K562 (cell line): ENCODE data around the gene USP10. TPM values are rescaled to one million over a fixed set of nuclear protein-coding genes. Genes with fewer than 3 reads are reported as not detected.

Experiments used
- ARID4B ChIP-seq: sonication (generic); formaldehyde crosslinking; IDR thresholded peaks from 2 replicates; pipeline ENCODE4 v1.8.0; 2022; ENCODE audit warnings: mild to moderate bottlenecking, missing genetic modification reagents
- DNMT1 ChIP-seq: fragments of 450-650 bp; IDR thresholded peaks from 2 replicates; pipeline ENCODE4 v1.6.1; 2016; ENCODE audit warnings: antibody characterized with exemption, mild to moderate bottlenecking
- ERF ChIP-seq: fragments of 450-650 bp; formaldehyde crosslinking; IDR thresholded peaks from 2 replicates; pipeline ENCODE4 v1.4.0; 2020; ENCODE audit warnings: mild to moderate bottlenecking, mixed read lengths
- GTF2F1 ChIP-seq: IDR thresholded peaks from 2 replicates; pipeline ENCODE4 v1.6.1; 2011; ENCODE audit warnings: low read depth, low read length, improper control_type of control experiment
- KDM4B ChIP-seq, 2 experiments: fragments of 450-650 bp in 1 of 2; sonication (generic) in 1 of 2; IDR thresholded peaks; 2 replicates each; pipeline ENCODE4 v1.6.1; 2016 to 2017; ENCODE audit warnings: borderline replicate concordance in 2 of 2, antibody characterized with exemption in 1 of 2, low read depth in 1 of 2, mild to moderate bottlenecking in 1 of 2
- NBN ChIP-seq: fragments of 450-650 bp; IDR thresholded peaks from 2 replicates; pipeline ENCODE4 v1.6.1; 2016; ENCODE audit warnings: low read depth, mild to moderate bottlenecking
- NFE2L1 ChIP-seq: fragments of 450-650 bp; IDR thresholded peaks from 2 replicates; pipeline ENCODE4 v1.6.1; 2016; ENCODE audit warnings: missing genetic modification characterization, low read depth, mild to moderate bottlenecking, missing compliant biosample characterization, moderate library complexity, borderline replicate concordance
- POLR3G ChIP-seq: IDR thresholded peaks from 2 replicates; pipeline ENCODE4 v1.6.1; 2011; ENCODE audit not compliant: insufficient read length, insufficient replicate concordance; ENCODE audit errors: extremely low read depth
- RFX1 ChIP-seq: fragments of 450-650 bp; IDR thresholded peaks from 2 replicates; pipeline ENCODE4 v1.6.1; 2016; ENCODE audit warnings: mild to moderate bottlenecking, moderate library complexity
- YY1 ChIP-seq, 3 experiments: IDR thresholded peaks; 2 replicates each; pipeline ENCODE4 v1.6.1; 2011; ENCODE audit warnings: low read length in 2 of 3, mild to moderate bottlenecking in 2 of 3, moderate library complexity in 2 of 3, borderline replicate concordance in 1 of 3, control low read depth in 1 of 3, low read depth in 1 of 3; ENCODE audit not compliant: insufficient read depth in 3 of 3, insufficient replicate concordance in 2 of 3, control insufficient read depth in 1 of 3, insufficient read length in 1 of 3; ENCODE audit errors: extremely low read depth in 1 of 3
- ZNF133 ChIP-seq: fragments of 250-450 bp; sonication (Bioruptor Pico); IDR thresholded peaks from 2 replicates; pipeline ENCODE4 v1.4.0; 2020; ENCODE audit warnings: mild to moderate bottlenecking
- ZNF57 ChIP-seq: fragments of 450-650 bp; formaldehyde crosslinking; IDR thresholded peaks from 2 replicates; pipeline ENCODE4 v1.4.0; 2020; ENCODE audit warnings: mild to moderate bottlenecking, moderate library complexity
- ZNF785 ChIP-seq: fragments of 250-450 bp; sonication (Bioruptor Pico); IDR thresholded peaks from 2 replicates; pipeline ENCODE4 v1.4.0; 2020; ENCODE audit warnings: mild to moderate bottlenecking
- polyA plus RNA-seq, 8 experiments: library from polyadenylated mRNA; depleted of rRNA in 4 of 8; stranded (reverse) in 5 of 8; unstranded in 3 of 8; fragments of >200 nt; fragmentation: Nextera tagmentation in 2 of 8; fragmentation: Illumina TruSeq in 1 of 8; extraction: Ambion mirVana in 2 of 8; extraction: Trizol in 1 of 8; gene quantifications; 2 replicates each; pipeline versions ENCODE4 v1.2.1 to v1.2.3, GENCODE V29; 2011 to 2014; ENCODE audit warnings: inconsistent platforms in 1 of 8, missing spikeins in 1 of 8
- total RNA-seq, 7 experiments: library from RNA; depleted of rRNA in 6 of 7; stranded (reverse); fragments of >200 nt in 6 of 7; fragmentation: Illumina TruSeq in 2 of 7; extraction: Trizol in 2 of 7; gene quantifications; 2 replicates each; pipeline versions ENCODE4 v1.2.1 to v1.2.3, GENCODE V29; 2011 to 2021; ENCODE audit warnings: low replicate concordance in 1 of 7
- TF ChIP-seq, protein P1 (sequence below): fragments of 250-450 bp; sonication (Bioruptor Pico); IDR thresholded peaks from 2 replicates; pipeline ENCODE4 v1.4.0; 2020; ENCODE audit warnings: mild to moderate bottlenecking, moderate library complexity
- TF ChIP-seq, protein P2 (sequence below): sonication (generic); formaldehyde crosslinking; IDR thresholded peaks from 2 replicates; pipeline ENCODE4 v1.5.0; 2020; ENCODE audit warnings: missing genetic modification reagents
- TF ChIP-seq, protein P3 (sequence below): fragments of 250-450 bp; sonication (Bioruptor Pico); IDR thresholded peaks from 2 replicates; pipeline ENCODE4 v1.5.0; 2020; ENCODE audit warnings: mild to moderate bottlenecking, borderline replicate concordance

Gene USP10
- total and polyA plus RNA-seq, 9 of the 15 experiments (the other 6 are each of a cell fraction or from before 2014, with no cell fraction given) = 61.7 to 197 (median 116) TPM

GRCh38 chr16:84732674-84733352 is 33.0 kb downstream of the USP10 start (continued):
- TF ChIP-seq YY1 (IDR thresholded peaks at IDR 0.05; ENCODE audit: borderline replicate concordance in 1 of 3, control insufficient read depth in 1 of 3, extremely low read depth in 1 of 3, insufficient read depth in 3 of 3, insufficient read length in 1 of 3, insufficient replicate concordance in 2 of 3, low read depth in 1 of 3, low read length in 2 of 3) (no peak), ZNF785 (CRISPR knock-in tag) (no peak), KDM4B (IDR thresholded peaks at IDR 0.05; ENCODE audit: borderline replicate concordance in 2 of 2, low read depth in 1 of 2) (no peak; a peak in 1 of 4 replicates), POLR3G (no peak), ARID4B (CRISPR knock-in tag) (no peak), ZNF133 (no peak), ERF (CRISPR knock-in tag) (no peak), NFE2L1 (tag) (peak; percentile 99), DNMT1 (no peak), NBN (peak; percentile 79), GTF2F1 (no peak), RFX1 (peak; percentile 39; the same call in 1 of the 2 replicates), ZNF57 (CRISPR knock-in tag) (no peak)
- TF ChIP-seq, protein P1, sequence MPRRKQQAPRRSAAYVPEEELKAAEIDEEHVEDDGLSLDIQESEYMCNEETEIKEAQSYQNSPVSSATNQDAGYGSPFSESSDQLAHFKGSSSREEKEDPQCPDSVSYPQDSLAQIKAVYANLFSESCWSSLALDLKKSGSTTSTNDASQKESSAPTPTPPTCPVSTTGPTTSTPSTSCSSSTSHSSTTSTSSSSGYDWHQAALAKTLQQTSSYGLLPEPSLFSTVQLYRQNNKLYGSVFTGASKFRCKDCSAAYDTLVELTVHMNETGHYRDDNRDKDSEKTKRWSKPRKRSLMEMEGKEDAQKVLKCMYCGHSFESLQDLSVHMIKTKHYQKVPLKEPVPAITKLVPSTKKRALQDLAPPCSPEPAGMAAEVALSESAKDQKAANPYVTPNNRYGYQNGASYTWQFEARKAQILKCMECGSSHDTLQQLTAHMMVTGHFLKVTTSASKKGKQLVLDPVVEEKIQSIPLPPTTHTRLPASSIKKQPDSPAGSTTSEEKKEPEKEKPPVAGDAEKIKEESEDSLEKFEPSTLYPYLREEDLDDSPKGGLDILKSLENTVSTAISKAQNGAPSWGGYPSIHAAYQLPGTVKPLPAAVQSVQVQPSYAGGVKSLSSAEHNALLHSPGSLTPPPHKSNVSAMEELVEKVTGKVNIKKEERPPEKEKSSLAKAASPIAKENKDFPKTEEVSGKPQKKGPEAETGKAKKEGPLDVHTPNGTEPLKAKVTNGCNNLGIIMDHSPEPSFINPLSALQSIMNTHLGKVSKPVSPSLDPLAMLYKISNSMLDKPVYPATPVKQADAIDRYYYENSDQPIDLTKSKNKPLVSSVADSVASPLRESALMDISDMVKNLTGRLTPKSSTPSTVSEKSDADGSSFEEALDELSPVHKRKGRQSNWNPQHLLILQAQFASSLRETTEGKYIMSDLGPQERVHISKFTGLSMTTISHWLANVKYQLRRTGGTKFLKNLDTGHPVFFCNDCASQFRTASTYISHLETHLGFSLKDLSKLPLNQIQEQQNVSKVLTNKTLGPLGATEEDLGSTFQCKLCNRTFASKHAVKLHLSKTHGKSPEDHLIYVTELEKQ = no peak
- TF ChIP-seq, protein P2, sequence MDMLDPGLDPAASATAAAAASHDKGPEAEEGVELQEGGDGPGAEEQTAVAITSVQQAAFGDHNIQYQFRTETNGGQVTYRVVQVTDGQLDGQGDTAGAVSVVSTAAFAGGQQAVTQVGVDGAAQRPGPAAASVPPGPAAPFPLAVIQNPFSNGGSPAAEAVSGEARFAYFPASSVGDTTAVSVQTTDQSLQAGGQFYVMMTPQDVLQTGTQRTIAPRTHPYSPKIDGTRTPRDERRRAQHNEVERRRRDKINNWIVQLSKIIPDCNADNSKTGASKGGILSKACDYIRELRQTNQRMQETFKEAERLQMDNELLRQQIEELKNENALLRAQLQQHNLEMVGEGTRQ = no peak
- TF ChIP-seq, protein P3, sequence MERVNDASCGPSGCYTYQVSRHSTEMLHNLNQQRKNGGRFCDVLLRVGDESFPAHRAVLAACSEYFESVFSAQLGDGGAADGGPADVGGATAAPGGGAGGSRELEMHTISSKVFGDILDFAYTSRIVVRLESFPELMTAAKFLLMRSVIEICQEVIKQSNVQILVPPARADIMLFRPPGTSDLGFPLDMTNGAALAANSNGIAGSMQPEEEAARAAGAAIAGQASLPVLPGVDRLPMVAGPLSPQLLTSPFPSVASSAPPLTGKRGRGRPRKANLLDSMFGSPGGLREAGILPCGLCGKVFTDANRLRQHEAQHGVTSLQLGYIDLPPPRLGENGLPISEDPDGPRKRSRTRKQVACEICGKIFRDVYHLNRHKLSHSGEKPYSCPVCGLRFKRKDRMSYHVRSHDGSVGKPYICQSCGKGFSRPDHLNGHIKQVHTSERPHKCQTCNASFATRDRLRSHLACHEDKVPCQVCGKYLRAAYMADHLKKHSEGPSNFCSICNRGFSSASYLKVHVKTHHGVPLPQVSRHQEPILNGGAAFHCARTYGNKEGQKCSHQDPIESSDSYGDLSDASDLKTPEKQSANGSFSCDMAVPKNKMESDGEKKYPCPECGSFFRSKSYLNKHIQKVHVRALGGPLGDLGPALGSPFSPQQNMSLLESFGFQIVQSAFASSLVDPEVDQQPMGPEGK (CRISPR knock-in tag) = no peak
